CD4-positive, CD25-positive, alpha-beta regulatory T cell (primary cell): ENCODE data around the gene PRRT3. TPM values are rescaled to one million over a fixed set of nuclear protein-coding genes. Genes with fewer than 3 reads are reported as not detected.

ENCODE experiments used
- ATAC-seq, 2 donors: fragments of 150-1000 bp; cut with Tn5 transposase; one replicate each; pipeline ENCODE4 v1.10.0; 2021; ENCODE audit warnings: low read depth in 2 of 2, moderate number of reproducible peaks in 2 of 2, moderate library complexity in 1 of 2
- DNase-seq, 3 donors: peaks; one replicate each; pipeline versions ENCODE4 v3.0.0 to v3.0.0-alpha.2; 2012 to 2022; ENCODE audit warnings: mixed read lengths in 1 of 3
- H3K27ac ChIP-seq: one replicate; pipeline ENCODE4 v1.7.0; 2013; ENCODE audit warnings: mild to moderate bottlenecking, low read length; ENCODE audit not compliant: insufficient read depth, poor library complexity, severe bottlenecking
- H3K27me3 ChIP-seq: one replicate; pipeline ENCODE4 v1.7.0; 2013; ENCODE audit warnings: low read length; ENCODE audit not compliant: control insufficient read depth, insufficient read depth
- H3K36me3 ChIP-seq: one replicate; pipeline ENCODE4 v1.7.0; 2013; ENCODE audit warnings: mild to moderate bottlenecking, low read length, moderate library complexity; ENCODE audit not compliant: control insufficient read depth, insufficient read depth
- H3K4me1 ChIP-seq: 2 replicates; pipeline ENCODE4 v1.7.0; 2013; ENCODE audit warnings: mild to moderate bottlenecking, low read length; ENCODE audit not compliant: insufficient read depth, control insufficient read depth, poor library complexity, severe bottlenecking
- H3K4me3 ChIP-seq: one replicate; pipeline ENCODE4 v1.7.0; 2013; ENCODE audit warnings: low read depth, mild to moderate bottlenecking, low read length, moderate library complexity
- H3K9me3 ChIP-seq, 2 experiments: 1 replicate in 1 of 2; 2 replicates in 1 of 2; pipeline ENCODE4 v1.7.0; 2013; ENCODE audit warnings: low read length in 2 of 2, mild to moderate bottlenecking in 1 of 2, moderate library complexity in 1 of 2; ENCODE audit not compliant: control insufficient read depth in 2 of 2
- H3K27ac Mint-ChIP-seq, 3 donors: one replicate each; pipeline ENCODE4 v1.8.0; 2020 to 2022; ENCODE audit warnings: mild to moderate bottlenecking in 3 of 3, mixed read lengths in 3 of 3, moderate library complexity in 2 of 3
- H3K27me3 Mint-ChIP-seq: one replicate; pipeline ENCODE4 v1.8.0; 2022; ENCODE audit warnings: mild to moderate bottlenecking, mixed read lengths
- H3K36me3 Mint-ChIP-seq: one replicate; pipeline ENCODE4 v1.8.0; 2020; ENCODE audit warnings: mixed read lengths
- H3K4me1 Mint-ChIP-seq, 4 donors: one replicate each; pipeline ENCODE4 v1.8.0; 2020 to 2022; ENCODE audit warnings: mixed read lengths in 4 of 4, mild to moderate bottlenecking in 1 of 4
- H3K4me3 Mint-ChIP-seq, 4 donors: one replicate each; pipeline ENCODE4 v1.8.0; 2020 to 2022; ENCODE audit warnings: mild to moderate bottlenecking in 4 of 4, mixed read lengths in 4 of 4, moderate library complexity in 3 of 4
- H3K9me3 Mint-ChIP-seq, 7 donors: one replicate each; pipeline ENCODE4 v1.8.0; 2020 to 2022; ENCODE audit warnings: mixed read lengths in 7 of 7, mild to moderate bottlenecking in 3 of 7, moderate library complexity in 2 of 7
- polyA plus RNA-seq, 4 donors: library from polyadenylated mRNA; unstranded; fragments of 300-500 nt; fragmentation: Illumina TruSeq; gene quantifications; one replicate each; pipeline ENCODE4 v1.2.3, GENCODE V29; 2021
- total RNA-seq: library from RNA; stranded (reverse); gene quantifications from one replicate; pipeline ENCODE4 v1.2.3, GENCODE V29; 2022

PRRT3 gene
- total and polyA plus RNA-seq, 5 donors from 2014 or later: 3.0 to 4.7 (median 4.3) TPM

- DNase-seq (no peak), ATAC-seq (no peak)
- no peaks in the 10 kb centered on the region for H3K36me3 Mint-ChIP-seq
- H3K9me3 Mint-ChIP-seq: no peaks in the 10 kb centered on the region
- H3K9me3 ChIP-seq: no peaks in the 10 kb centered on the region
- H3K4me3 Mint-ChIP-seq: peak overlapping the region in 1 of 4 donors; percentile 61
- H3K4me1 Mint-ChIP-seq: peaks cover 0 to 18% (median 12%) of the 10 kb centered on the region in 4 donors
- H3K27me3 Mint-ChIP-seq: no peaks in the 10 kb centered on the region
- H3K27ac Mint-ChIP-seq: no peak overlapping the region
- H3K36me3 ChIP-seq: no peaks in the 10 kb centered on the region
- H3K27me3 ChIP-seq: no peaks in the 10 kb centered on the region
- H3K4me1 ChIP-seq: peaks cover 12% of the 10 kb centered on the region
- H3K4me3 ChIP-seq: no peak overlapping the region
- no peak overlapping the region for H3K27ac ChIP-seq
Measured at GRCh38 chr3:9955067-9955502, 2.9 kb upstream of the PRRT3 start.

GRCh38 chr3:9951598-9951961 lies 628 bp downstream of the PRRT3 start:
- Mint-ChIP-seq H3K36me3 (no peaks in the 10 kb centered on the region), H3K27ac (peak overlapping the region in 2 of 3 donors; percentile 49 to 78), H3K27me3 (no peaks in the 10 kb centered on the region), H3K9me3 (no peaks in the 10 kb centered on the region), H3K4me3 (peak overlapping the region; percentile 86 to 94 (median 92)), H3K4me1 (peaks cover 0 to 18% (median 10%) of the 10 kb centered on the region in 4 donors)
- Histone ChIP-seq H3K9me3 (no peaks in the 10 kb centered on the region), H3K4me1 (peaks cover 12% of the 10 kb centered on the region), H3K4me3 (peak overlapping the region; percentile 67), H3K27ac (no peak overlapping the region), H3K27me3 (no peaks in the 10 kb centered on the region), H3K36me3 (no peaks in the 10 kb centered on the region)
- peak in 1 of 2 donors; percentile 6 for ATAC-seq
- no peak for DNase-seq

GRCh38 chr3:9951126-9951525 lies 1.1 kb downstream of the PRRT3 start:
- H3K27ac Mint-ChIP-seq: peak overlapping the region; percentile 49 to 78 (median 56)
- Histone ChIP-seq H3K4me1 (peaks cover 12% of the 10 kb centered on the region), H3K36me3 (no peaks in the 10 kb centered on the region), H3K27ac (no peak overlapping the region), H3K27me3 (no peaks in the 10 kb centered on the region), H3K4me3 (peak overlapping the region; percentile 67), H3K9me3 (no peaks in the 10 kb centered on the region)
- H3K27me3 Mint-ChIP-seq: no peaks in the 10 kb centered on the region
- H3K4me3 Mint-ChIP-seq: peak overlapping the region; percentile 86 to 94 (median 92)
- no peaks in the 10 kb centered on the region for H3K9me3 Mint-ChIP-seq
- peak in 1 of 3 donors; percentile 8 for DNase-seq
- no peaks in the 10 kb centered on the region for H3K36me3 Mint-ChIP-seq
- no peak for ATAC-seq
- peaks cover 0 to 19% (median 10%) of the 10 kb centered on the region in 4 donors for H3K4me1 Mint-ChIP-seq

GRCh38 chr3:9949626-9950025 lies 2.6 kb downstream of the PRRT3 start:
- no peaks in the 10 kb centered on the region for H3K9me3 ChIP-seq
- peaks cover 0 to 25% (median 13%) of the 10 kb centered on the region in 4 donors for H3K4me1 Mint-ChIP-seq
- H3K4me3 ChIP-seq: no peak overlapping the region
- no peaks in the 10 kb centered on the region for H3K36me3 Mint-ChIP-seq
- H3K9me3 Mint-ChIP-seq: no peaks in the 10 kb centered on the region
- H3K27me3 Mint-ChIP-seq: peaks cover 6% of the 10 kb centered on the region
- H3K27ac Mint-ChIP-seq: peak overlapping the region in 1 of 3 donors; percentile 69
- no peaks in the 10 kb centered on the region for H3K36me3 ChIP-seq
- H3K27ac ChIP-seq: no peak overlapping the region
- no peak for ATAC-seq
- H3K4me3 Mint-ChIP-seq: no peak overlapping the region
- H3K4me1 ChIP-seq: peaks cover 12% of the 10 kb centered on the region
- no peaks in the 10 kb centered on the region for H3K27me3 ChIP-seq
- no peak for DNase-seq

GRCh38 chr3:9949115-9949514 lies 3.1 kb downstream of the PRRT3 start:
- no peak for ATAC-seq
- no peak overlapping the region for H3K27ac Mint-ChIP-seq

GRCh38 chr3:9948586-9948985 lies 3.6 kb downstream of the PRRT3 start:
- Mint-ChIP-seq H3K36me3 (no peaks in the 10 kb centered on the region), H3K4me1 (peaks cover 0 to 25% (median 13%) of the 10 kb centered on the region in 4 donors), H3K27ac (no peak overlapping the region), H3K9me3 (no peaks in the 10 kb centered on the region), H3K27me3 (peaks cover 6% of the 10 kb centered on the region), H3K4me3 (no peak overlapping the region)
- no peak for DNase-seq
- no peak for ATAC-seq
- H3K4me1 ChIP-seq: peaks cover 12% of the 10 kb centered on the region
- no peaks in the 10 kb centered on the region for H3K9me3 ChIP-seq
- H3K4me3 ChIP-seq: no peak overlapping the region
- no peaks in the 10 kb centered on the region for H3K27me3 ChIP-seq
- H3K27ac ChIP-seq: no peak overlapping the region
- H3K36me3 ChIP-seq: no peaks in the 10 kb centered on the region

More at GRCh38 chr3:9949115-9949514, 3.1 kb downstream of the PRRT3 start:
- no peak for DNase-seq
- Mint-ChIP-seq H3K27me3 (peaks cover 6% of the 10 kb centered on the region), H3K4me3 (no peak overlapping the region), H3K9me3 (no peaks in the 10 kb centered on the region), H3K4me1 (peaks cover 0 to 25% (median 13%) of the 10 kb centered on the region in 4 donors), H3K36me3 (no peaks in the 10 kb centered on the region)
- H3K27me3 ChIP-seq: no peaks in the 10 kb centered on the region
- H3K4me1 ChIP-seq: peaks cover 12% of the 10 kb centered on the region
- no peaks in the 10 kb centered on the region for H3K36me3 ChIP-seq
- no peaks in the 10 kb centered on the region for H3K9me3 ChIP-seq
- no peak overlapping the region for H3K4me3 ChIP-seq
- no peak overlapping the region for H3K27ac ChIP-seq

- H3K36me3 Mint-ChIP-seq: peaks cover 1% of the 10 kb centered on the region
- Histone ChIP-seq H3K4me1 (peaks cover 12% of the 10 kb centered on the region), H3K4me3 (no peak overlapping the region), H3K9me3 (no peaks in the 10 kb centered on the region), H3K27me3 (no peaks in the 10 kb centered on the region), H3K27ac (peak overlapping the region; percentile 14), H3K36me3 (no peaks in the 10 kb centered on the region)
- H3K27ac Mint-ChIP-seq: no peak overlapping the region
- H3K27me3 Mint-ChIP-seq: peaks cover 6% of the 10 kb centered on the region
- no peak overlapping the region for H3K4me3 Mint-ChIP-seq
- no peak for DNase-seq
- H3K4me1 Mint-ChIP-seq: peaks cover 0 to 19% (median 10%) of the 10 kb centered on the region in 4 donors
- ATAC-seq: no peak
- H3K9me3 Mint-ChIP-seq: no peaks in the 10 kb centered on the region
Measured at GRCh38 chr3:9947025-9947995, 4.9 kb downstream of the PRRT3 start.
